ENCODE results near the gene INPP4B. TPM values are rescaled to one million over a fixed set of nuclear protein-coding genes. Genes with fewer than 3 reads are reported as not detected.

INPP4B gene
- total and polyA plus RNA-seq, 2 donors = 2.3 to 7.8 TPM

- H3K27ac ChIP-seq (ENCODE audit: low read depth in 1 of 2, low read length in 1 of 2) = no peak overlapping the region
- DNase-seq (ENCODE audit: low read depth in 6 of 9, low spot score in 9 of 9) = no peak
- H3K36me3 ChIP-seq (ENCODE audit: control insufficient read depth in 2 of 2, insufficient read depth in 2 of 2, low read length in 1 of 2) = no peaks in the 10 kb centered on the region
- peaks cover 0 to 5% of the 10 kb centered on the region in 2 donors for H3K9me3 ChIP-seq (ENCODE audit: control insufficient read depth in 2 of 2, insufficient read depth in 1 of 2, low read length in 1 of 2)
- H3K4me1 ChIP-seq (ENCODE audit: control insufficient read depth in 2 of 2, insufficient read depth in 2 of 2, low read length in 2 of 2) = no peaks in the 10 kb centered on the region
- H3K27me3 ChIP-seq (ENCODE audit: control insufficient read depth in 2 of 2, insufficient read depth in 1 of 2, low read length in 1 of 2) = no peaks in the 10 kb centered on the region
- no peak overlapping the region for H3K4me3 ChIP-seq (ENCODE audit: low read length in 2 of 2)
- WGBS = 94% methylated on average over 2 of the region's 2 CpGs
Observed at GRCh38 chr4:142475663-142476062, 370.4 kb downstream of the INPP4B start.

- DNase-seq (ENCODE audit: low read depth in 6 of 9, low spot score in 9 of 9) = peak in 2 of 9 donors; percentile 1 to 27
- Histone ChIP-seq H3K27ac (ENCODE audit: low read depth in 1 of 2, low read length in 1 of 2) (no peak overlapping the region), H3K27me3 (ENCODE audit: control insufficient read depth in 2 of 2, insufficient read depth in 1 of 2, low read length in 1 of 2) (no peaks in the 10 kb centered on the region), H3K36me3 (ENCODE audit: control insufficient read depth in 2 of 2, insufficient read depth in 2 of 2, low read length in 1 of 2) (no peaks in the 10 kb centered on the region), H3K9me3 (ENCODE audit: control insufficient read depth in 2 of 2, insufficient read depth in 1 of 2, low read length in 1 of 2) (peaks cover 0 to 5% of the 10 kb centered on the region in 2 donors), H3K4me1 (ENCODE audit: control insufficient read depth in 2 of 2, insufficient read depth in 2 of 2, low read length in 2 of 2) (no peaks in the 10 kb centered on the region), H3K4me3 (ENCODE audit: low read length in 2 of 2) (no peak overlapping the region)
- WGBS = 93% methylated on average over 4 of the region's 4 CpGs
Observed at GRCh38 chr4:142474398-142475087, 371.6 kb downstream of the INPP4B start.

GRCh38 chr4:142473960-142474338 lies 372.2 kb downstream of the INPP4B start:
- 96% methylated on average over 4 of the region's 4 CpGs for WGBS
- H3K4me3 ChIP-seq (ENCODE audit: low read length in 2 of 2) = no peak overlapping the region
- no peaks in the 10 kb centered on the region for H3K4me1 ChIP-seq (ENCODE audit: control insufficient read depth in 2 of 2, insufficient read depth in 2 of 2, low read length in 2 of 2)
- H3K36me3 ChIP-seq (ENCODE audit: control insufficient read depth in 2 of 2, insufficient read depth in 2 of 2, low read length in 1 of 2) = no peaks in the 10 kb centered on the region
- H3K27ac ChIP-seq (ENCODE audit: low read depth in 1 of 2, low read length in 1 of 2) = no peak overlapping the region
- no peaks in the 10 kb centered on the region for H3K27me3 ChIP-seq (ENCODE audit: control insufficient read depth in 2 of 2, insufficient read depth in 1 of 2, low read length in 1 of 2)
- no peak for DNase-seq (ENCODE audit: low read depth in 6 of 9, low spot score in 9 of 9)
- peaks cover 0 to 5% of the 10 kb centered on the region in 2 donors for H3K9me3 ChIP-seq (ENCODE audit: control insufficient read depth in 2 of 2, insufficient read depth in 1 of 2, low read length in 1 of 2)

GRCh38 chr4:142473218-142473959 lies 372.7 kb downstream of the INPP4B start:
- H3K9me3 ChIP-seq (ENCODE audit: control insufficient read depth in 2 of 2, insufficient read depth in 1 of 2, low read length in 1 of 2) = peaks cover 0 to 5% of the 10 kb centered on the region in 2 donors
- 96% methylated on average over 5 of the region's 5 CpGs for WGBS
- no peak overlapping the region for H3K4me3 ChIP-seq (ENCODE audit: low read length in 2 of 2)
- no peak overlapping the region for H3K27ac ChIP-seq (ENCODE audit: low read depth in 1 of 2, low read length in 1 of 2)
- DNase-seq (ENCODE audit: low read depth in 6 of 9, low spot score in 9 of 9) = no peak
- H3K27me3 ChIP-seq (ENCODE audit: control insufficient read depth in 2 of 2, insufficient read depth in 1 of 2, low read length in 1 of 2) = no peaks in the 10 kb centered on the region
- no peaks in the 10 kb centered on the region for H3K4me1 ChIP-seq (ENCODE audit: control insufficient read depth in 2 of 2, insufficient read depth in 2 of 2, low read length in 2 of 2)
- no peaks in the 10 kb centered on the region for H3K36me3 ChIP-seq (ENCODE audit: control insufficient read depth in 2 of 2, insufficient read depth in 2 of 2, low read length in 1 of 2)

GRCh38 chr4:142467088-142467487 lies 379.0 kb downstream of the INPP4B start:
- no peak for DNase-seq (ENCODE audit: low read depth in 6 of 9, low spot score in 9 of 9)
- 97% methylated on average over 4 of the region's 4 CpGs for WGBS

GRCh38 chr4:142465526-142465925 lies 380.6 kb downstream of the INPP4B start:
- WGBS = 100% methylated on average over 1 of the region's 1 CpG
- no peak overlapping the region for H3K4me3 ChIP-seq (ENCODE audit: low read length in 2 of 2)
- H3K27me3 ChIP-seq (ENCODE audit: control insufficient read depth in 2 of 2, insufficient read depth in 1 of 2, low read length in 1 of 2) = no peaks in the 10 kb centered on the region
- no peaks in the 10 kb centered on the region for H3K4me1 ChIP-seq (ENCODE audit: control insufficient read depth in 2 of 2, insufficient read depth in 2 of 2, low read length in 2 of 2)
- no peak for DNase-seq (ENCODE audit: low read depth in 6 of 9, low spot score in 9 of 9)
- no peaks in the 10 kb centered on the region for H3K9me3 ChIP-seq (ENCODE audit: control insufficient read depth in 2 of 2, insufficient read depth in 1 of 2, low read length in 1 of 2)
- H3K36me3 ChIP-seq (ENCODE audit: control insufficient read depth in 2 of 2, insufficient read depth in 2 of 2, low read length in 1 of 2) = no peaks in the 10 kb centered on the region
- no peak overlapping the region for H3K27ac ChIP-seq (ENCODE audit: low read depth in 1 of 2, low read length in 1 of 2)

More at GRCh38 chr4:142467088-142467487, 379.0 kb downstream of the INPP4B start:
- H3K9me3 ChIP-seq (ENCODE audit: control insufficient read depth in 2 of 2, insufficient read depth in 1 of 2, low read length in 1 of 2) = no peaks in the 10 kb centered on the region
- H3K4me1 ChIP-seq (ENCODE audit: control insufficient read depth in 2 of 2, insufficient read depth in 2 of 2, low read length in 2 of 2) = no peaks in the 10 kb centered on the region
- H3K27ac ChIP-seq (ENCODE audit: low read depth in 1 of 2, low read length in 1 of 2) = no peak overlapping the region
- H3K27me3 ChIP-seq (ENCODE audit: control insufficient read depth in 2 of 2, insufficient read depth in 1 of 2, low read length in 1 of 2) = no peaks in the 10 kb centered on the region
- H3K36me3 ChIP-seq (ENCODE audit: control insufficient read depth in 2 of 2, insufficient read depth in 2 of 2, low read length in 1 of 2) = no peaks in the 10 kb centered on the region
- H3K4me3 ChIP-seq (ENCODE audit: low read length in 2 of 2) = no peak overlapping the region

- no peaks in the 10 kb centered on the region for H3K4me1 ChIP-seq (ENCODE audit: control insufficient read depth in 2 of 2, insufficient read depth in 2 of 2, low read length in 2 of 2)
- no peak overlapping the region for H3K4me3 ChIP-seq (ENCODE audit: low read length in 2 of 2)
- no peaks in the 10 kb centered on the region for H3K9me3 ChIP-seq (ENCODE audit: control insufficient read depth in 2 of 2, insufficient read depth in 1 of 2, low read length in 1 of 2)
- no peaks in the 10 kb centered on the region for H3K27me3 ChIP-seq (ENCODE audit: control insufficient read depth in 2 of 2, insufficient read depth in 1 of 2, low read length in 1 of 2)
- DNase-seq (ENCODE audit: low read depth in 6 of 9, low spot score in 9 of 9) = no peak
- H3K36me3 ChIP-seq (ENCODE audit: control insufficient read depth in 2 of 2, insufficient read depth in 2 of 2, low read length in 1 of 2) = no peaks in the 10 kb centered on the region
- 91% methylated on average over 2 of the region's 2 CpGs for WGBS
- no peak overlapping the region for H3K27ac ChIP-seq (ENCODE audit: low read depth in 1 of 2, low read length in 1 of 2)
Observed at GRCh38 chr4:142463206-142463605, 382.9 kb downstream of the INPP4B start.

GRCh38 chr4:142452161-142452855 lies 393.8 kb downstream of the INPP4B start:
- no peak for DNase-seq (ENCODE audit: low read depth in 6 of 9, low spot score in 9 of 9)
- Histone ChIP-seq H3K36me3 (ENCODE audit: control insufficient read depth in 2 of 2, insufficient read depth in 2 of 2, low read length in 1 of 2) (no peaks in the 10 kb centered on the region), H3K9me3 (ENCODE audit: control insufficient read depth in 2 of 2, insufficient read depth in 1 of 2, low read length in 1 of 2) (no peaks in the 10 kb centered on the region), H3K4me3 (ENCODE audit: low read length in 2 of 2) (no peak overlapping the region), H3K27ac (ENCODE audit: low read depth in 1 of 2, low read length in 1 of 2) (no peak overlapping the region), H3K27me3 (ENCODE audit: control insufficient read depth in 2 of 2, insufficient read depth in 1 of 2, low read length in 1 of 2) (no peaks in the 10 kb centered on the region), H3K4me1 (ENCODE audit: control insufficient read depth in 2 of 2, insufficient read depth in 2 of 2, low read length in 2 of 2) (no peaks in the 10 kb centered on the region)
- 94% methylated on average over 6 of the region's 6 CpGs for WGBS

GRCh38 chr4:142449771-142450373 lies 396.2 kb downstream of the INPP4B start:
- no peak overlapping the region for H3K4me3 ChIP-seq (ENCODE audit: low read length in 2 of 2)
- no peaks in the 10 kb centered on the region for H3K36me3 ChIP-seq (ENCODE audit: control insufficient read depth in 2 of 2, insufficient read depth in 2 of 2, low read length in 1 of 2)
- no peaks in the 10 kb centered on the region for H3K9me3 ChIP-seq (ENCODE audit: control insufficient read depth in 2 of 2, insufficient read depth in 1 of 2, low read length in 1 of 2)
- no peaks in the 10 kb centered on the region for H3K4me1 ChIP-seq (ENCODE audit: control insufficient read depth in 2 of 2, insufficient read depth in 2 of 2, low read length in 2 of 2)
- WGBS = 97% methylated on average over 2 of the region's 2 CpGs
- H3K27me3 ChIP-seq (ENCODE audit: control insufficient read depth in 2 of 2, insufficient read depth in 1 of 2, low read length in 1 of 2) = no peaks in the 10 kb centered on the region
- no peak overlapping the region for H3K27ac ChIP-seq (ENCODE audit: low read depth in 1 of 2, low read length in 1 of 2)
- DNase-seq (ENCODE audit: low read depth in 6 of 9, low spot score in 9 of 9) = no peak
